Neuronal stem cell (in vitro differentiated cells): ENCODE measurements around the gene RTRAF.

Experiments used
- DNase-seq: peaks from one replicate; pipeline ENCODE4 v3.0.0-alpha.2; 2013; ENCODE audit warnings: low spot score
- H2AFZ ChIP-seq: one replicate; pipeline ENCODE4 v1.6.1; 2013; ENCODE audit warnings: mild to moderate bottlenecking, low read length, inconsistent platforms
- H2AK5ac ChIP-seq: 2 replicates; pipeline ENCODE4 v1.6.1; 2013; ENCODE audit warnings: low read depth, mild to moderate bottlenecking, inconsistent platforms, low read length, moderate library complexity, mixed read lengths
- H2BK120ac ChIP-seq: 2 replicates; pipeline ENCODE4 v1.6.1; 2013; ENCODE audit warnings: low read depth, mild to moderate bottlenecking, inconsistent platforms, low read length, moderate library complexity, mixed read lengths
- H2BK12ac ChIP-seq: one replicate; pipeline ENCODE4 v1.6.1; 2013; ENCODE audit warnings: low read length, inconsistent platforms
- H2BK15ac ChIP-seq: 2 replicates; pipeline ENCODE4 v1.6.1; 2013; ENCODE audit warnings: mild to moderate bottlenecking, low read length, inconsistent platforms, mixed read lengths
- H2BK5ac ChIP-seq: one replicate; pipeline ENCODE4 v1.6.1; 2013; ENCODE audit warnings: inconsistent platforms, mild to moderate bottlenecking, low read length, moderate library complexity
- H3K14ac ChIP-seq: one replicate; pipeline ENCODE4 v1.6.1; 2013; ENCODE audit warnings: low read length, inconsistent platforms
- H3K18ac ChIP-seq: 2 replicates; pipeline ENCODE4 v1.6.1; 2013; ENCODE audit warnings: low read length, inconsistent platforms
- H3K23ac ChIP-seq: 2 replicates; pipeline ENCODE4 v1.6.1; 2013; ENCODE audit warnings: low read depth, mild to moderate bottlenecking, mixed read lengths, low read length, inconsistent platforms; ENCODE audit not compliant: poor library complexity
- H3K27ac ChIP-seq: replicated peaks from 3 replicates; pipeline ENCODE4 v1.5.1; 2013; ENCODE audit warnings: low read length, inconsistent platforms
- H3K27me3 ChIP-seq, 3 experiments: 2 replicates each; pipeline ENCODE4 v1.6.1; 2013; ENCODE audit warnings: low read length in 3 of 3, mild to moderate bottlenecking in 2 of 3, inconsistent platforms in 1 of 3, low read depth in 1 of 3, mixed read lengths in 1 of 3, moderate library complexity in 1 of 3; ENCODE audit not compliant: control insufficient read depth in 3 of 3, insufficient read depth in 3 of 3
- H3K36me3 ChIP-seq, 2 donors: replicated peaks in 1 of 2; 2 replicates each; pipeline ENCODE4 v1.6.1; 2013; ENCODE audit warnings: low read length in 2 of 2; ENCODE audit not compliant: control insufficient read depth in 2 of 2, insufficient read depth in 2 of 2
- H3K4ac ChIP-seq: 2 replicates; pipeline ENCODE4 v1.6.1; 2013; ENCODE audit warnings: inconsistent platforms, mild to moderate bottlenecking, low read length, moderate library complexity
- H3K4me1 ChIP-seq, 2 donors: 1 replicate in 1 of 2; 2 replicates in 1 of 2; pipeline ENCODE4 v1.6.1; 2013; ENCODE audit warnings: low read length in 2 of 2, low read depth in 1 of 2; ENCODE audit not compliant: control insufficient read depth in 2 of 2, insufficient read depth in 1 of 2
- H3K4me2 ChIP-seq: one replicate; pipeline ENCODE4 v1.6.1; 2013; ENCODE audit warnings: mild to moderate bottlenecking, low read length, inconsistent platforms; ENCODE audit not compliant: insufficient read depth, poor library complexity, severe bottlenecking
- H3K4me3 ChIP-seq, 2 donors: 2 replicates each; pipeline ENCODE4 v1.5.1; 2013; ENCODE audit warnings: low read length in 2 of 2, mild to moderate bottlenecking in 2 of 2, inconsistent platforms in 1 of 2, moderate library complexity in 1 of 2
- H3K79me1 ChIP-seq: one replicate; pipeline ENCODE4 v1.6.1; 2013; ENCODE audit warnings: low read depth, mild to moderate bottlenecking, inconsistent platforms, low read length, moderate library complexity
- H3K9ac ChIP-seq: one replicate; pipeline ENCODE4 v1.6.1; 2013; ENCODE audit warnings: mild to moderate bottlenecking, low read depth, low read length, inconsistent platforms; ENCODE audit not compliant: poor library complexity
- H3K9me3 ChIP-seq, 2 donors: replicated peaks in 1 of 2; 2 replicates each; pipeline versions ENCODE3 to v1.6.1; 2013; ENCODE audit warnings: low read length in 2 of 2, mild to moderate bottlenecking in 2 of 2, inconsistent platforms in 1 of 2, low read depth in 1 of 2, mixed read lengths in 1 of 2, moderate library complexity in 1 of 2; ENCODE audit not compliant: control insufficient read depth in 2 of 2, insufficient read depth in 1 of 2
- H4K8ac ChIP-seq: one replicate; pipeline ENCODE4 v1.6.1; 2013; ENCODE audit warnings: low read depth, mild to moderate bottlenecking, inconsistent platforms, low read length, moderate library complexity
- H4K91ac ChIP-seq: one replicate; pipeline ENCODE4 v1.6.1; 2013; ENCODE audit warnings: low read length, low read depth, mild to moderate bottlenecking, inconsistent platforms; ENCODE audit not compliant: poor library complexity
- WGBS, 2 donors: extraction: QIAGEN DNeasy Blood & Tissue Kit; methylation state at CpG; one replicate each; pipeline ENCODE4 v1.1.7; 2013; ENCODE audit warnings: missing lambda C conversion rate in 2 of 2, mixed read lengths in 1 of 2; ENCODE audit not compliant: insufficient read length in 2 of 2, insufficient replicate concordance in 1 of 2; ENCODE audit errors: extremely low coverage in 2 of 2; 5-methylcytosine and 5-hydroxymethylcytosine counted together

The RTRAF gene

DNA sequence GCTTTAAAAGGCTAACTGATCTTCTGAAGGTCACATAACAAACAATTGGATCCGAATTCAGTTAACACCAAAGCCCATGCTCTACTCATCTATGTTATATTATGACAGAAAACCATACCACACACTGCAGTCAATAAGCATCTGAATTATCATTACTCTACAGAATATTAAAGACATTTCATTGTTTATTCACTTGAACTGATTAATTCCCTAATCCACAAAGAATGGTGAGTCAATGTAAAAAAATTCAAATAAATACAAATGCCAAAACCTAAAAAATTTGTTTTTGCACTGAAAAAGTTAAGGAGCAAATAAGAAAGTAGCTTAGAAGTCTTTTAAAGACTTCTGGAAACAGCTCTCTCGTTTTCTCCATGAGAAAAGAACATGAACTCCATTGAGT lies 65.8 kb downstream of the RTRAF start:
- no peaks in the 10 kb centered on the region for H3K27me3 ChIP-seq
- no CpG with 5 or more reads among the region's 2 CpGs for WGBS, 2 donors

DNA sequence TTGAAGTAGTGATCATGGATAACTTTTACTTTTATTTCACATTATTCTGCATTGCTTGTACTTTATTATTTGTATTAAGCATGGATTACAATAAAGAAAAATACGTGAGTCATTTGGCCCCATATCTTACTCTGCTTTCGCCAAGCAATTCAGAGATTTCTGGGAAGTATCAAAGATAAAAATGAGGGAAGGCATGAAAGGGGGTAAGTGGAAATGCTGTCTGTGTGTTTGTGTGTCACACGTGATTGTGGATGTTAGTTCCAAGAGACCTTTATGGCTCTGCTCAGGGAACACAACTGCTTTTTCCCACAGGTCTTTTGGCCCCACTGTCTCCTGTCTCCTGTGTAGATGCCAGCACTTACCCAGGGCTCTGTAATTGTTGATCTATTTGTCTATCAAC lies 69.0 kb downstream of the RTRAF start:
- no peak overlapping the region for H2BK120ac ChIP-seq
- no peak overlapping the region for H2BK5ac ChIP-seq
- H3K9ac ChIP-seq, result no peak overlapping the region
- H2AFZ ChIP-seq, result no peak overlapping the region
- no peak for DNase-seq
- H3K4me3 ChIP-seq, result no peak overlapping the region
- H3K4me1 ChIP-seq, result peaks cover 0 to 2% of the 10 kb centered on the region in 2 donors
- H3K14ac ChIP-seq, result no peak overlapping the region
- no peak overlapping the region for H3K27ac ChIP-seq
- no peak overlapping the region for H2BK12ac ChIP-seq
- no peaks in the 10 kb centered on the region for H3K27me3 ChIP-seq
- H4K8ac ChIP-seq, result no peak overlapping the region
- no peak overlapping the region for H3K23ac ChIP-seq
- H2AK5ac ChIP-seq, result no peak overlapping the region
- no CpG with 5 or more reads among the region's 3 CpGs for WGBS, 2 donors
- peaks cover 2 to 30% of the 10 kb centered on the region in 2 donors for H3K36me3 ChIP-seq
- no peak overlapping the region for H3K4ac ChIP-seq
- no peak overlapping the region for H3K18ac ChIP-seq
- H4K91ac ChIP-seq, result no peak overlapping the region
- no peak overlapping the region for H2BK15ac ChIP-seq
- no peak overlapping the region for H3K4me2 ChIP-seq
- H3K9me3 ChIP-seq, result no peaks in the 10 kb centered on the region
- H3K79me1 ChIP-seq, result no peaks in the 10 kb centered on the region

More for the DNA sequence above, 65.8 kb downstream of the RTRAF start:
- Histone ChIP-seq H4K8ac (no peak overlapping the region), H2AFZ (no peak overlapping the region), H2BK120ac (no peak overlapping the region), H4K91ac (no peak overlapping the region), H3K36me3 (peaks cover 2 to 41% of the 10 kb centered on the region in 2 donors), H3K9me3 (no peaks in the 10 kb centered on the region), H3K23ac (no peak overlapping the region), H2BK12ac (no peak overlapping the region), H3K27ac (no peak overlapping the region), H3K4me2 (no peak overlapping the region), H3K18ac (no peak overlapping the region), H2AK5ac (no peak overlapping the region), H3K4me1 (peaks cover 4 to 9% of the 10 kb centered on the region in 2 donors), H3K9ac (no peak overlapping the region), H2BK5ac (no peak overlapping the region), H3K79me1 (no peaks in the 10 kb centered on the region), H3K14ac (no peak overlapping the region), H3K4ac (no peak overlapping the region), H3K4me3 (no peak overlapping the region), H2BK15ac (no peak overlapping the region)
- no peak for DNase-seq

DNA sequence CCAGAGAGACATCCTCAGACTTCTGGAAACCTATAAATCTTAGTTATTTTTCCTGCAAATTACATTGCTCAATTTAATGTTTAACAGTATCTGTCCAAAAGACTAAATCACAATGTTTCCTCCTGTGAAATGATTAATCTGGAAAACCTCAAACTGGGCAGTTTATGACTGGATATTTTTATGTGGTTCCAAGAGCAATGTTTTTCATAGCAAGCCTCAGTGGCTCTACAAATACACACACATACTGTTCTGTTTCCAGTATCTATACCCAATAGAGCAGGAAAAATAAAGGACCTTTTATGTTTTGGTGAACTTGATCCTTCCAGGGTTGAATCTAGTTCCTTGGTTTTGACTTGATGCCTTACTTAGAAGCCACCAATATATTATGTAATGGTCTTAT lies 70.3 kb downstream of the RTRAF start:
- Histone ChIP-seq H3K4me2 (no peak overlapping the region), H3K4ac (no peak overlapping the region), H3K79me1 (no peaks in the 10 kb centered on the region), H2AFZ (no peak overlapping the region), H3K27me3 (no peaks in the 10 kb centered on the region), H4K91ac (no peak overlapping the region), H3K36me3 (peaks cover 2 to 22% of the 10 kb centered on the region in 2 donors), H3K27ac (no peak overlapping the region), H3K23ac (no peak overlapping the region), H2BK12ac (no peak overlapping the region), H2BK120ac (no peak overlapping the region), H3K14ac (no peak overlapping the region), H2AK5ac (no peak overlapping the region), H3K9me3 (no peaks in the 10 kb centered on the region), H3K9ac (no peak overlapping the region), H2BK15ac (no peak overlapping the region), H4K8ac (no peak overlapping the region), H3K18ac (no peak overlapping the region), H2BK5ac (no peak overlapping the region), H3K4me1 (no peaks in the 10 kb centered on the region), H3K4me3 (no peak overlapping the region)
- DNase-seq, result no peak

DNA sequence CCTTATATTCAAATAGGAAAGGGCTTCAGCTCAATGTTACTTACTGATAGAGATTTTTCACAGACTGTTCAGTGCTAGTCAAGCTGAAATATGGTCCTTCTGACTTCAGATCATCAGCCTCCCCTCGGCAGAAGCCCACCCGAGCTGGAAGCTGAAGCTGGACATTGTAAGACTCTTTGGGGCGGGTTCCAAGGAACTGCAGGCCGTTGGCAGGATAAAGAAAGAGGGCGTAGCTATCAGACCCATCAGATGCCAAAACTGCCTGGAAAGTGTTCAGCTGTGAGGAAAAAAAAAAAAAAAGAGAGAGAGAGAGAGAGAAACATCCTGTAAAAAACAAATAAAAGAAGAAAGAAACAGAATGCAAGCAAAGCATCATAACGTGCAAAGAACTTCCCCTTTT lies 70.7 kb downstream of the RTRAF start:
- Histone ChIP-seq H3K9ac (no peak overlapping the region), H2AFZ (no peak overlapping the region), H3K4ac (no peak overlapping the region), H2AK5ac (no peak overlapping the region), H3K14ac (no peak overlapping the region), H2BK15ac (no peak overlapping the region), H3K9me3 (no peaks in the 10 kb centered on the region), H3K36me3 (peaks cover 2 to 22% of the 10 kb centered on the region in 2 donors), H3K27ac (no peak overlapping the region), H2BK120ac (no peak overlapping the region), H4K8ac (no peak overlapping the region), H3K4me1 (no peaks in the 10 kb centered on the region), H3K4me3 (no peak overlapping the region), H3K23ac (no peak overlapping the region), H3K27me3 (no peaks in the 10 kb centered on the region), H3K4me2 (no peak overlapping the region), H3K18ac (no peak overlapping the region), H4K91ac (no peak overlapping the region), H2BK5ac (no peak overlapping the region), H3K79me1 (no peaks in the 10 kb centered on the region), H2BK12ac (no peak overlapping the region)
- WGBS, 2 donors, result no CpG with 5 or more reads among the region's 6 CpGs
- DNase-seq, result no peak
